CD4-positive, CD25-positive, alpha-beta regulatory T cell (primary cell): ENCODE results near the gene PRKAG2. TPM values are rescaled to one million over a fixed set of nuclear protein-coding genes. Genes with fewer than 3 reads are reported as not detected.

Experiments used
- ATAC-seq, 2 donors: fragments of 150-1000 bp; cut with Tn5 transposase; one replicate each; pipeline ENCODE4 v1.10.0; 2021; ENCODE audit warnings: low read depth in 2 of 2, moderate number of reproducible peaks in 2 of 2, moderate library complexity in 1 of 2
- DNase-seq, 3 donors: peaks; one replicate each; pipeline versions ENCODE4 v3.0.0 to v3.0.0-alpha.2; 2012 to 2022; ENCODE audit warnings: mixed read lengths in 1 of 3
- H3K27ac ChIP-seq: one replicate; pipeline ENCODE4 v1.7.0; 2013; ENCODE audit warnings: mild to moderate bottlenecking, low read length; ENCODE audit not compliant: insufficient read depth, poor library complexity, severe bottlenecking
- H3K27me3 ChIP-seq: one replicate; pipeline ENCODE4 v1.7.0; 2013; ENCODE audit warnings: low read length; ENCODE audit not compliant: control insufficient read depth, insufficient read depth
- H3K36me3 ChIP-seq: one replicate; pipeline ENCODE4 v1.7.0; 2013; ENCODE audit warnings: mild to moderate bottlenecking, low read length, moderate library complexity; ENCODE audit not compliant: control insufficient read depth, insufficient read depth
- H3K4me1 ChIP-seq: 2 replicates; pipeline ENCODE4 v1.7.0; 2013; ENCODE audit warnings: mild to moderate bottlenecking, low read length; ENCODE audit not compliant: insufficient read depth, control insufficient read depth, poor library complexity, severe bottlenecking
- H3K4me3 ChIP-seq: one replicate; pipeline ENCODE4 v1.7.0; 2013; ENCODE audit warnings: low read depth, mild to moderate bottlenecking, low read length, moderate library complexity
- H3K9me3 ChIP-seq, 2 experiments: 1 replicate in 1 of 2; 2 replicates in 1 of 2; pipeline ENCODE4 v1.7.0; 2013; ENCODE audit warnings: low read length in 2 of 2, mild to moderate bottlenecking in 1 of 2, moderate library complexity in 1 of 2; ENCODE audit not compliant: control insufficient read depth in 2 of 2
- H3K27ac Mint-ChIP-seq, 3 donors: one replicate each; pipeline ENCODE4 v1.8.0; 2020 to 2022; ENCODE audit warnings: mild to moderate bottlenecking in 3 of 3, mixed read lengths in 3 of 3, moderate library complexity in 2 of 3
- H3K27me3 Mint-ChIP-seq: one replicate; pipeline ENCODE4 v1.8.0; 2022; ENCODE audit warnings: mild to moderate bottlenecking, mixed read lengths
- H3K36me3 Mint-ChIP-seq: one replicate; pipeline ENCODE4 v1.8.0; 2020; ENCODE audit warnings: mixed read lengths
- H3K4me1 Mint-ChIP-seq, 4 donors: one replicate each; pipeline ENCODE4 v1.8.0; 2020 to 2022; ENCODE audit warnings: mixed read lengths in 4 of 4, mild to moderate bottlenecking in 1 of 4
- H3K4me3 Mint-ChIP-seq, 4 donors: one replicate each; pipeline ENCODE4 v1.8.0; 2020 to 2022; ENCODE audit warnings: mild to moderate bottlenecking in 4 of 4, mixed read lengths in 4 of 4, moderate library complexity in 3 of 4
- H3K9me3 Mint-ChIP-seq, 7 donors: one replicate each; pipeline ENCODE4 v1.8.0; 2020 to 2022; ENCODE audit warnings: mixed read lengths in 7 of 7, mild to moderate bottlenecking in 3 of 7, moderate library complexity in 2 of 7
- polyA plus RNA-seq, 4 donors: library from polyadenylated mRNA; unstranded; fragments of 300-500 nt; fragmentation: Illumina TruSeq; gene quantifications; one replicate each; pipeline ENCODE4 v1.2.3, GENCODE V29; 2021
- total RNA-seq: library from RNA; stranded (reverse); gene quantifications from one replicate; pipeline ENCODE4 v1.2.3, GENCODE V29; 2022

PRKAG2 gene
- total and polyA plus RNA-seq, 5 donors from 2014 or later: 19.9 to 43.0 (median 26.1) TPM

DNA sequence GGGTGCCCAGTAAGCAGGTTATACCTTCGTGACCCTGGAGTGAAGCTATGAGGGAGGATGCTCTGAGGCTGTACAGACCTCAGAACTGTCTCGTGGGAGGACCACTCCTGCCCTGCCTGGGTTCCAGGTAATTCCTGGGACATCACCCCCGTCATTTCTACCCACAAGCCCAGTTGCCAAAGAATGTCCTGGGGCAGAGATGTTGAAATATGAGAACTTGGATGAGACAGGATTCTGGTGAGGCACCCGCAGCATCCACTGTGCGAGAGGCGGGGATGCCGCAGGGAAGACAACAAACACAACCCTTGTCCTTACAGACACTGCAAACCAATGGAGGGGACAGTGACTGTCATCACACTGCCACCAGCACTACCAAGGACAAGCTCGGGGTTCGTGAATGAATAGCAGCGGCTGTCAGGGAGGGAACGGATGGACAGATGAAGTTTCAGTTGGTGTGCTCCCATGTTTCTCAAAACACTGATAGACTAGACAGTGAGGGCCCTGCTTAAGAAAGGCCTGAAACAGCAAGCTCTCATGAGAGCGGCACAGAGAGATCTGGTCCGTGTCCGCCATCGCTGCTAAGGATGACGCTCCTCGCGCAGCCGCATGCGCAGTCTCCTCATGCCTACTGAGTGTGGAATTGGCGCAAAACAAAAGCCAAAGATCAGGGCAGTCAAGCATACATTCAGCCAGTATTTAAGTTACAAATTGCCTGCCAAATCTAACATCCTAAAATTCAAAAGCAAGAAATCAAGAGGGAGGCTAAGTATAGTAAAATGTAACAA lies 275.2 kb downstream of the PRKAG2 start:
- DNase-seq (no peak), ATAC-seq (no peak)
- no peaks in the 10 kb centered on the region for H3K27me3 ChIP-seq
- H3K4me1 ChIP-seq: no peaks in the 10 kb centered on the region
- Mint-ChIP-seq H3K4me1 (peaks cover 4 to 27% (median 16%) of the 10 kb centered on the region in 4 donors), H3K36me3 (peaks cover 16% of the 10 kb centered on the region), H3K4me3 (no peak overlapping the region), H3K9me3 (peaks cover 0 to 1% (median 0%) of the 10 kb centered on the region in 7 donors), H3K27ac (no peak overlapping the region), H3K27me3 (no peaks in the 10 kb centered on the region)
- H3K9me3 ChIP-seq: no peaks in the 10 kb centered on the region
- H3K36me3 ChIP-seq: peaks cover 6% of the 10 kb centered on the region
- no peak overlapping the region for H3K27ac ChIP-seq
- no peak overlapping the region for H3K4me3 ChIP-seq

DNA sequence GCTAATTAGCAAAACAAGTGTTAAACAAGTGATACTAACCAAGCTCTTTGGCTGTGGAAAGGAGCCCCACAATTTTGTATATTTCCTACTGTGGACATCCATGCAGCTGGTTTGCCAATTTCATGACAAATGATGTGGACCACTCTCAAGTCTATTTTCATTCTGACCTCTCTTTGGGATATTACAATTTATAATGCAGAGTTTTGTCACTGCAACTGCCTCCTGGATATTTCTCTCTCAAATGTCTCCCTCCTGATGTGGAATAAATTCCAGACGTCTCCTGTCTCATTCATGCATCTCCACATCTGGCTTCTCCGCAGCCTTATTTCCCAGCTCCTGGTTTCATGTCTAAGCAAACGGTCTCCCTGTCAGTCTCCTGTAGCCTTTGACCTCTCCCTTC lies 276.6 kb downstream of the PRKAG2 start:
- H3K36me3 ChIP-seq: peaks cover 6% of the 10 kb centered on the region
- ATAC-seq (no peak), DNase-seq (no peak)
- no peaks in the 10 kb centered on the region for H3K27me3 ChIP-seq
- no peaks in the 10 kb centered on the region for H3K9me3 ChIP-seq
- Mint-ChIP-seq H3K9me3 (peaks cover 0 to 1% (median 0%) of the 10 kb centered on the region in 7 donors), H3K27me3 (no peaks in the 10 kb centered on the region), H3K4me3 (peak overlapping the region in 1 of 4 donors; percentile 25), H3K36me3 (peaks cover 16% of the 10 kb centered on the region), H3K27ac (no peak overlapping the region), H3K4me1 (peaks cover 4 to 30% (median 17%) of the 10 kb centered on the region in 4 donors)
- H3K4me1 ChIP-seq: no peaks in the 10 kb centered on the region
- no peak overlapping the region for H3K4me3 ChIP-seq
- H3K27ac ChIP-seq: no peak overlapping the region

DNA sequence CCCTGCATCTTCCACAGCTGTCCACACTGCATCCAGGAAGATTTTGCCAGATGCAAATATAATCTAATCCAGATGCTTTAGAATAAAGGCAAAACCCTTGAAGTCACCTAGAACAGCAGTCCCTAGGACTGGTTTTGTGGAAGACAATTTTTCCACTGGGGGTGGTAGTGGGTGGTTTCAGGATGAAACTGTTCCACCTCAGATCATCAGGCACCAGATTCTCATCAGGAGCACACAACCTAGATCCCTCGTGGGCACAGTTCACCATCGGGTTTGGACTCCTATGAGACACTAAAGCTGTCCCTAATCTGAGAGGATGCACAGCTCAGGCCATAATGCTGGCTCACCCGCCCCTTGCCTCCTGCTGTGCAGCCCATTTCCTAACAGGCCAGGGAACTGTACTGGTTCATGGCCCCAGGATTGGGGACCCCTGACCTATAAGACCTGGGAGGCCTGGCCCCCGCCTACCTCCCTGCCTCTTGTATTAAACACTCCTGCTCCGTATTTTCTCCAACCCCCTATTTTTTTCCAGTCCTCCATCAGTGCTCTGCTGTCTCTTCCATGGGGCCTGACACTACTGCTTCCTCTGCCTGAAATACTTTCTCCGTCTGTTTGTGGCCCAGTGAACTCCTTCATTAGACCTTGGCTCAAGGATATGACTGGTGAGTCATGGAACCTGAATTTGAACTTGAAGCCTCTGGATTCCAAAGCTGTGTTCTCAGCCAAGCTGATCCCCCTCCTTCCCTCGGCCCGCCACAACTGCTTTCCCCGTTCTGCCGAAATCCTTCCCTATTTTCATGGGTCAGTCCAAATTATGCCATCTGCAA lies 277.3 kb downstream of the PRKAG2 start:
- H3K4me3 ChIP-seq: no peak overlapping the region
- DNase-seq (no peak), ATAC-seq (no peak)
- H3K27ac ChIP-seq: no peak overlapping the region
- H3K4me1 ChIP-seq: no peaks in the 10 kb centered on the region
- Mint-ChIP-seq H3K36me3 (peaks cover 16% of the 10 kb centered on the region), H3K4me1 (peaks cover 4 to 31% (median 17%) of the 10 kb centered on the region in 4 donors), H3K9me3 (peaks cover 0 to 1% (median 0%) of the 10 kb centered on the region in 7 donors), H3K4me3 (peak overlapping the region in 1 of 4 donors; percentile 42), H3K27ac (peak overlapping the region in 1 of 3 donors; percentile 57), H3K27me3 (no peaks in the 10 kb centered on the region)
- H3K36me3 ChIP-seq: peaks cover 8% of the 10 kb centered on the region
- no peaks in the 10 kb centered on the region for H3K9me3 ChIP-seq
- no peaks in the 10 kb centered on the region for H3K27me3 ChIP-seq

DNA sequence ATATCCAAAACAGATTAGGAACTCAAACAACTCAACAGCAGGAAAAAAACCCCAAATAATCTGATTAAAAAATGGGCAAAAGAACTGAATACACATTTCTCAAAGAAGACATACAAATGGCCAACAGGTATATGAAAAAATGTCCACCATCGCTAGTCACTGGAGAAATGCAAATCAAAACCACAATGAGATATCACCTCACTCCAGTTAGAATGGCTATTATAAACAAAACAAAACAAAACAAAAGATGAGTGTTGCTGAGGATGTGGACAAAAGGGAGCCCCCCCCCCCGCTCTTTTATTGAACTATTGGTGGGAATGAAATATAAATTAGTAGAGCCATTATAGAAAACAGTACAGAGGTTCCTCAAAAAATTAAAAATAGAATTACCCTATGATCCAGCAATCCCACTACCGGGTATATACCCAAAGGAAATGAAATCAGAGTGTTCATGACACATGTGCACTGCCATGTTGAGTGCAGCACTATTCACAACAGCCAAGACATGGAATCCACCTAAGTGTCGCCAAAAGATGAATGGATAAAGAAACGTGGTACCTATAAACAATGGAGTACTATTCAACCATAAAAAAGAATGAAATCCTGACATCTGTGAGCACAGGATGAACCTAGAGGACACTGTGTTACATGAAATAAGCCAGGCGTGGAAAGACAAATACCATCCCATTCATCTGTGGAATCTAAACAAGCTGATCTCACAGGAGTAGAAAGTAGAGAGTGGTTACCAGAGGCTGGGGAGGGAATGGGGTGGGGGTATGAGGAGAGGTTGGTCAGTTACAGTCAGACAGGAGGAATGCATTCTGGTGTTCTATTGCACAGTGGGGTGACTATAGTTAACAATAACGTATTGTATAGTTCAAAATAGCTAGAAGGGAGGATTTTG lies 279.1 kb downstream of the PRKAG2 start:
- no peaks in the 10 kb centered on the region for H3K27me3 Mint-ChIP-seq

DNA sequence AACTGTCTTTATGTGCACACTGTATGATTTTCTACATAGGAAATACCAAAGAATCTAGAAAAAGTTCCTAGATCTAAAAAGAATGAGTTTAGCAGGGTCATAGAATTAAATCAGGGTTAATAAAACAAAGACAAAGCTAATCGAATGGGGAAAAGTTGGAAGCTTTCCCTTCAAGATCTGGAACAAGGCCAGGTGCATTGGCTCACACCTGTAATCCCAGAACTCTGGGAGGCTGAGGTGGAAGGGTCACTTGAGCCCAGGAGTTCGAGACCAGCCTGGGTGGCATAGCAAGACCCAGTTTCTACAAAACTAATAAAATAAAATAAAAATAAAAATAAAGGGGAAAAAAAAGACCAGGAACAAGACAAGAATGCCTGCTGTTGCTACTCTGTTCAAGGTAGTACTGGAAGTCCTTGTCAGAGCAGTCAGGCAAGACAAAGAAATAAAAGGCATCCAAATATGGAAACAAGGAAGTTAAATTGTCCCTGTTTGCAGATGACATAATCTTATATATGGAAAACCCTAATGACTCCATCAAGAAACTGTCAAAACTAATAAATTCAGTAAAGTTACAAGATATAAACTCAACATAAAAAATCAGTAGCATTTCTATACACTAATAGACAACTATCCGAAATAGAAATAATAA lies 281.1 kb downstream of the PRKAG2 start:
- Histone ChIP-seq H3K27ac (no peak overlapping the region), H3K36me3 (peaks cover 15% of the 10 kb centered on the region), H3K4me3 (no peak overlapping the region), H3K9me3 (no peaks in the 10 kb centered on the region), H3K4me1 (no peaks in the 10 kb centered on the region), H3K27me3 (no peaks in the 10 kb centered on the region)
- no peak for DNase-seq
- Mint-ChIP-seq H3K36me3 (peaks cover 18% of the 10 kb centered on the region), H3K27ac (no peak overlapping the region), H3K4me1 (peaks cover 4 to 34% (median 16%) of the 10 kb centered on the region in 4 donors), H3K4me3 (no peak overlapping the region), H3K27me3 (no peaks in the 10 kb centered on the region), H3K9me3 (peaks cover 0 to 1% (median 0%) of the 10 kb centered on the region in 7 donors)
- ATAC-seq: no peak

More for the DNA sequence above, 279.1 kb downstream of the PRKAG2 start:
- no peaks in the 10 kb centered on the region for H3K27me3 ChIP-seq
- H3K4me1 ChIP-seq: no peaks in the 10 kb centered on the region
- H3K36me3 ChIP-seq: peaks cover 13% of the 10 kb centered on the region
- no peak overlapping the region for H3K4me3 Mint-ChIP-seq
- no peaks in the 10 kb centered on the region for H3K9me3 ChIP-seq
- H3K4me1 Mint-ChIP-seq: peaks cover 4 to 31% (median 17%) of the 10 kb centered on the region in 4 donors
- peak overlapping the region in 1 of 3 donors; percentile 38 for H3K27ac Mint-ChIP-seq
- DNase-seq: no peak
- no peak for ATAC-seq
- peaks cover 18% of the 10 kb centered on the region for H3K36me3 Mint-ChIP-seq
- H3K4me3 ChIP-seq: no peak overlapping the region
- peaks cover 0 to 1% (median 0%) of the 10 kb centered on the region in 7 donors for H3K9me3 Mint-ChIP-seq
- no peak overlapping the region for H3K27ac ChIP-seq

DNA sequence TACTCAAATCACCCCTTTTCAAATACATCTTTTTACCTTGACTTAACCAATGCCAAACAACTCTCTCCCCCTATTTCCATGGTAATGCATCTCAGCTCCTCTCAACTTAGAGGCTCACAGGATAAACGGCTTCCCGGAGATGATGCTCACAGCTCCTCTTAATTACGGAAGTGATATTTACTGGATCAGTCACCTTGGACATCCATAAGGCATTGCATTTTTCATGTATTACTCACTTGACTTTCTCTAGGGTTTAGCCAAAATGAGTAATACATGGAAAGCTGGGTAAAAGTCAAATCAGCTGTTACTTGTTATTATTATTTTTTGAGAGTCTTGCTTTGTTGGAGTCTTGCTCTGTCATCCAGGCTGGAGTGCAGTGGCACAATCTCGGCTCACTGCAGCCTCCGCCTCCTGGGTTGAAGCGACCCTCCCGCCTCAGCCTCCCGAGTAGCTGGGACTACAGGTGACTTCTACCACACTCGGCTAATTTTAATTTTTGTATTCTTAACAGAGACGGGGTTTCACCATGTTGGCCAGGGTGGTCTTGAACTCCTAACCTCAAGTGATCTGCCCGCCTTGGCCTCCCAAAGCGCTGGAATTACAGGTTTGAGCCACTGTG lies 283.9 kb downstream of the PRKAG2 start:
- Mint-ChIP-seq H3K4me3 (no peak overlapping the region), H3K27ac (peak overlapping the region in 1 of 3 donors; percentile 80), H3K9me3 (no peaks in the 10 kb centered on the region), H3K27me3 (no peaks in the 10 kb centered on the region), H3K36me3 (peaks cover 11% of the 10 kb centered on the region), H3K4me1 (peaks cover 0 to 27% (median 12%) of the 10 kb centered on the region in 4 donors)
- DNase-seq (no peak), ATAC-seq (no peak)
- Histone ChIP-seq H3K27me3 (no peaks in the 10 kb centered on the region), H3K4me3 (no peak overlapping the region), H3K9me3 (no peaks in the 10 kb centered on the region), H3K4me1 (no peaks in the 10 kb centered on the region), H3K36me3 (peaks cover 15% of the 10 kb centered on the region), H3K27ac (no peak overlapping the region)
